ENCODE results near the gene MMS19.
"Not testable (repeated sequence)": the region's sequence is repeated elsewhere in the genome, so short reads cannot be mapped to it uniquely, and the experiment has no call there.

MMS19 gene

GRCh38 chr10:97498076-97498840 is at the start of gene MMS19:
MMS19 (minus strand) TSS chr10:97498422; CDS start chr10:97498384, 38 bp downstream.
- DNase-seq = peak; percentile 98

GRCh38 chr10:97547962-97548361 is 49.7 kb upstream of the MMS19 start:
- no peak for DNase-seq

- no peak for DNase-seq
Observed at GRCh38 chr10:97547271-97547600, 49.0 kb upstream of the MMS19 start.

GRCh38 chr10:97546456-97547270 is 48.4 kb upstream of the MMS19 start:
- DNase-seq = no peak

GRCh38 chr10:97543025-97543546 is 44.9 kb upstream of the MMS19 start:
- DNase-seq = no peak

GRCh38 chr10:97542169-97543024 is 44.2 kb upstream of the MMS19 start:
- no peak for DNase-seq

- no peak for DNase-seq
Observed at GRCh38 chr10:97540669-97541500, 42.7 kb upstream of the MMS19 start.

GRCh38 chr10:97539523-97540200 is 41.4 kb upstream of the MMS19 start:
- DNase-seq = no peak

GRCh38 chr10:97538839-97539238 is 40.6 kb upstream of the MMS19 start:
- no peak for DNase-seq

- no peak for DNase-seq
Observed at GRCh38 chr10:97538411-97538810, 40.2 kb upstream of the MMS19 start.

- DNase-seq = no peak
Observed at GRCh38 chr10:97537186-97537869, 39.1 kb upstream of the MMS19 start.

GRCh38 chr10:97534746-97535367 is 36.6 kb upstream of the MMS19 start:
- DNase-seq = peak; percentile 11

GRCh38 chr10:97533888-97534287 is 35.7 kb upstream of the MMS19 start:
- DNase-seq = no peak

- DNase-seq = no peak
Observed at GRCh38 chr10:97532935-97533671, 34.9 kb upstream of the MMS19 start.

- no peak for DNase-seq
Observed at GRCh38 chr10:97531401-97531986, 33.3 kb upstream of the MMS19 start.

- no peak for DNase-seq
Observed at GRCh38 chr10:97529685-97530465, 31.7 kb upstream of the MMS19 start.

GRCh38 chr10:97528876-97529275 is 30.7 kb upstream of the MMS19 start:
- DNase-seq = not testable (repeated sequence)

GRCh38 chr10:97525683-97526110 is 27.5 kb upstream of the MMS19 start:
- no peak for DNase-seq

Data from CD4-positive, alpha-beta T cell treated with Interleukin-12 subunit alpha and Interleukin-12 subunit beta, for 1 hour (primary cell).